ENCODE data around the gene RAD51C.
"Not testable (repeated sequence)": the region's sequence is repeated elsewhere in the genome, so short reads cannot be mapped to it uniquely, and the experiment has no call there.

Gene RAD51C

DNA sequence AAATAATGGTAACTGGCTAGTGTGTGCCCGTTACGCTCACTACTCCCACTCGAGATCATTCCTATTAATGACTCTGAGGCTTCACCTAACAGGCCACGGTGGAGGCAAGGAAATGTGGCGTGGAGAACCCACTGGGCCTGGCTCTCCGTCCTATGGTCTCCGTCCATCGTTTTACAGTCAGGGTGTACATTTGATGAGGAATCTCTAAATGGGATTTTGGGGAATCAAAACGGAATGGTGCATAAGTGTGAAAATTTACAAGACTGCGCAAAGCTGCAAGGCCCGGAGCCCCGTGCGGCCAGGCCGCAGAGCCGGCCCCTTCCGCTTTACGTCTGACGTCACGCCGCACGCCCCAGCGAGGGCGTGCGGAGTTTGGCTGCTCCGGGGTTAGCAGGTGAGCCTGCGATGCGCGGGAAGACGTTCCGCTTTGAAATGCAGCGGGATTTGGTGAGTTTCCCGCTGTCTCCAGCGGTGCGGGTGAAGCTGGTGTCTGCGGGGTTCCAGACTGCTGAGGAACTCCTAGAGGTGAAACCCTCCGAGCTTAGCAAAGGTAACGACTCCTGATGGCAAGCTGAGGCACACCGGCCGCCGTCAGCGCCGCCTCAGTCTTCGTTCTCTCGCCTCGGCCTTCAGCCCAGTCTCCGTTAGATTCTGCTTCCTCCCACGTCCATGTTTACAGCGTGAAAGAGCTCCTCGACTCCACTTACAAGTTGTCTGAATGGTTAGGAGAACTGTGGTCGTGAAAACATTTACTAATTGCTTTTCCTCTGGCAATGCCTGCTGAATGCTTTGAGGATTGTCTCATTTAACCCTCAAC, at the start of gene RAD51C:
RAD51C (plus strand) TSS at position 364 of the 817 bp plus-strand sequence; CDS start at position 406, 42 bp downstream.
- DNase-seq, result peak; percentile 90

DNA sequence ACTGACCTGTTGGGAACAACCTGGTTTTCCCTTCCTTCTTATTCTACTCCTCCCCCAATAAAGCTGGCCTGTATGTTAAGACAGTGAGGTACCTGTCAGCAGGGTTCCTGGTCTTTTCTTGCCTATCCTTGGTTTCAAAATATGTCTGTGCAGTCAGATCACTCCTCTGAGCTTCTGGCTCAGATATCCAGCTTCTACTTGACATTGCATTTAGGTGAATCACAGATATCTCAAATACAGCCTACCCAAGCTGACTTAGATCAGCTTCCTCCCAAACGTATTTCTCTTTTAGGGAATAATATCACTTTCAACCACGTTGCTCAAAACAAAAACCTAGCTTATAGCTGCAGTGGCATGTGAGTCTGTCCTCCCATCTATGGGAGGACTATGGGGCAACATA, 49.3 kb upstream of the RAD51C start:
- no peak for DNase-seq

DNA sequence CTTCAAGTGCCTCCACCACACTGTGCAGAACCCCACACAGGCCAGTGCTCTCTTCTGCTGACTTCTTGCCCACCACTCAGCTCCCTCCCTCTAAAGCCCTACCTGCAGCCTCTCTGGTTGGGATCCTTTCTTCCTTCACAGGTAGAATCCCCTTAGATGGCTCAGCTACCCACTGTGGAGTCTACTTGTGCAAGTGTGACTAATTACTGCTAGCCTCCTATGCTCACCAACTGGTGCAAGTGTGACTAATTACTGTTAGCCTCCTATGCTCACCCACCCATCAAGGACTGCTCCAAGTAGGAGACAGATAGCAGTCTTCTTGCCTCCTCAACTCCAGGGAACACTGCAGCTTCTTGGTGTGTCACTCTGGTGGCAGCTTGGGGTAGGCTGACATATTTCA, 44.2 kb upstream of the RAD51C start:
- no peak for DNase-seq

DNA sequence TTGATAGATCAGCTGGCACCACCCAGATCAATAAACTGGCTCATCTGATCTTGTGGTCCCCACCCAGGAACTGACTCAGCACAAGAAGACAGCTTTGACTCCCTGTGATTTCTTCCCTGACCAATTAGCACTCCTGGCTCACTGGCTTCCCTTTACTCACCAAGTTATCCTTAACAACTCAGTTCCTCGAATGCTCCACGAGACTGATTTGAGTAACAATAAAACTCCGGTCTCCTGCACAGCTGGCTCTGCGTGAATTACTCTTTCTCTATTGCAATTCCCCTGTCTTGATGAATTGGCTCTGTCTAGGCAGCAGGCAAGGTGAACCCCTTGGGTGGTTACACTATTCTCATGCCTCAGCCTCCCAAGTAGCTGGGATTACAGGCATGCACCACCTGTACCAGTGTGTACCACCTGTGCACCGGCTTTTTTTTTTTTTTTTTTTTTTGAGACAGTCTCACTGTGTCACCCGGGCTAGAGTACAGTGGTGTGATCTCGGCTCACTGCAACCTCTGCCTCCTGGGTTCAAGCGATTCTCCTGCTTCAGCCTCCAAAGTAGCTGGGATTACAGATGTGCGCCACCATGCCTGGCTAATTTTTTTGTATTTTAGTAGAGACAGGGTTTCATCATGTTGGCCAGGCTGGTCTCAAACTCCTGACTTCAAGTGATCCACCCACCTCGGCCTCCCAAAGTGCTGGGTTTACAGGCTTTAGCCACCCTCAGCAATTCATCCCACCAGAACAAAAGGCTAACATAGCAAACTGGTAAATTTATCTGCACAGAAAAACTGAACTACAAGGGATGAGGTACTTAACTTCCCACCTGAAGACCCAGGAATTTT, 34.2 kb upstream of the RAD51C start:
- not testable (repeated sequence) for DNase-seq

DNA sequence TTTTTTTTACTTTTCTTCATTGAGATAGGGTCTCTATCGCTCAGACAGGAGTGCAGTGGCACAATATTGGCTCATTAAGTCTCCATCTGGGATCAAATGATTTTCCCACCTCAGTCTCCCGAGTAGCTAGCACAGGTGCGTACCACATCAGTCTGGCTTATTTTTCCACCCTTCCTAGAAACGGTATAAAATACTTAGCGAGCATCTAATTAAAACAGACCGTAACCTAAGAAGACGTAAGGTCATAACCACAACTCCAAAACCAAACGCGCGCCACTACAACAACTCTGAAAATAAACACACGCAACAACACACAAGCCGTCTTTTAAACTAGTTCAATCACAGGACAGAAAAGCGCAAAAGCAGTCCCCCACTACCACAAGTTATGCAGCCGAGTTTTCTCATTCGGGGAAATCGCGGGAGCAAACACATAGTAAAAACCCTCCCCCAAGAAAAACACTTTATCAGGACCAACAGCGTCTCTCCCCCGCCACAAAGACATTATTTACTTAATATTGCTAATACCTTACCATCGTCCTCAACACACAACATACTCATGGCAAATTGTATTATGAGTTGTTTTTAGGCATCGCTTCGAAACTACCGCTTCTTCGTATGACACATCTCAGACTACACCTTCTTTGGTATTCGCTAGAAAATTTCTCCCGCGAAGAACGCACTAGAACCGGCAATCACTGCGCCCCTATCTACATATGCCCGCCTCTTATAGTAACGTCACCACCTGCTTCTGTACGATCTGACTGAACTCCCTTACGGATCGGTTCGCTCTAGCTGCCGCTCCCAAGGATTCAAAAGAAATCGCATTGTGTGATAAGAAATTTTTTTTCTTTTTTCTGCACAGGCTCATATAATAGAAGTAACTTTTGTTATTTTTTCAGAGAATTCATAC, 33.3 kb upstream of the RAD51C start:
- DNase-seq, result peak; percentile 97

DNA sequence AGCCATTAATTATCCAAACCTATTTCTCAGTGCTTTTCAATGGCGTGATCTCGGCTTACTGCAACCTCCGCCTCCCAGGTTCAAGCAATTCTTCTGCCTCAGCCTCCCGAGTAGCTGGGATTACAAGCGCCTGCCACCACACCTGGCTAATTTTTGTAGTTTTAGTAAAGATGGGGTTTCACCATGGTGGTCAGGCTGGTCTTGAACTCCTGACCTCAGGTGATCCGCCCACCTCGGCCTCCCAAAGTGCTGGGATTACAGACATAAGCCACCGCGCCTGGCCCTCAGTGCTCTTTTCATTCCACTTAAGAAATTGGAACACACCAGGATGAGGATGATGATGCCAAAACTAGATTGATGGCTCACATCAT, 32.7 kb upstream of the RAD51C start:
- not testable (repeated sequence) for DNase-seq

DNA sequence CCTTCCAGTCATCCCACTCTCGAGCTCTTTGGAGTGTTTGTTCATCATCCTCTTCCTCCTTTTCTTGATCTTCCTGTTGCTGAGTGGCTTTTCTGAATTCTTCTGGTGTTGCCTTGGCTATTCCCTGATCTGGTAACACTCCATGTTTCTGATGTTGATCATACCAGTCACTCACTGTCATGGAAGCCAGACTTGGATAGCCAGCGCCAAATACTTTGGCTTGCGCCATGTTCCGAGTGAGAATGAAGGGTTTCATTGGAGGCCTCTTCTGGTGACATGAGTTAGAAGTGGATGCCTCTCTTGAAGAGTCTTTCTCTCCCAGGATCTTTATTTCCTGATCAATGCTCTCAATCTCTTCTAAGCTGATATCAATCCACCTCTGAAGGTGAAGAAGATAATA, 31.8 kb upstream of the RAD51C start:
- DNase-seq, result no peak

DNA sequence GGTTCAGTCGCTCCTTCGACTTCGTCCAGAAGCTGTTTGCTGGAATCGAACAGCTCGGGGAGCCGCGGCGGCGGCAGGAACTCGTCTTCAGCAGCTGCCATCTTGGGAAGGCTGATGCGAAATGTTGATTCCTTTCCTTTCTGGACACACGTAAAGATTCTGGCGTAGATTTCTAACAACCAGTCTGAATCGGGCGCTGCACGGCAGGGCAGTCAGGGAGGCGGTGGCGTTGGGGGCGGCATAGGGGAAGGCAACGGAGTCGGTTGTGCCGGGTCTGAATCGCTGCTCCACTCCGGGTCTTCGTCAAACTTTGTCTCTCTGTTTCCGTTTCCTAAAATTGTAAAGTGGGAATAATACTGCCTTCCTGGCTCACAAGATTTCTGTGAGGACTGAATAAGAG, 30.9 kb upstream of the RAD51C start:
- no peak for DNase-seq

DNA sequence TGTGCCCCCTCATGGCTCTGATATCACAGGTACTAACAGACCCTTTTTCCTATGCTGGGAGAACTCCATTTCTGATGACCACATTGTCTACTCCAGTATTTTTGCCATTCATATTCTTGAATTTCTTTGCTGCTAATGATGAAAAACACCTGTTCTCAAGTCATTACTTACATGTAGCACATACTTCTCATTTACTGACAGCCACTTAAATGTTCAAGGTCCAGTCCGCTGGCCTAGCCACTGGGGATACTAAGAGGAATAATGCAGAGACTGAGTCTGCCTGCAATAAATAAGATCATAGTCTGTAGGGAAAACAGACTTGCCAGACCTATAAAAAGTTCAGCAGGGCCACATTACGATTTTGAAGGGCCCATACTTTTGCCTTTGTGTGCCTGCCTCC, 28.1 kb upstream of the RAD51C start:
- no peak for DNase-seq

DNA sequence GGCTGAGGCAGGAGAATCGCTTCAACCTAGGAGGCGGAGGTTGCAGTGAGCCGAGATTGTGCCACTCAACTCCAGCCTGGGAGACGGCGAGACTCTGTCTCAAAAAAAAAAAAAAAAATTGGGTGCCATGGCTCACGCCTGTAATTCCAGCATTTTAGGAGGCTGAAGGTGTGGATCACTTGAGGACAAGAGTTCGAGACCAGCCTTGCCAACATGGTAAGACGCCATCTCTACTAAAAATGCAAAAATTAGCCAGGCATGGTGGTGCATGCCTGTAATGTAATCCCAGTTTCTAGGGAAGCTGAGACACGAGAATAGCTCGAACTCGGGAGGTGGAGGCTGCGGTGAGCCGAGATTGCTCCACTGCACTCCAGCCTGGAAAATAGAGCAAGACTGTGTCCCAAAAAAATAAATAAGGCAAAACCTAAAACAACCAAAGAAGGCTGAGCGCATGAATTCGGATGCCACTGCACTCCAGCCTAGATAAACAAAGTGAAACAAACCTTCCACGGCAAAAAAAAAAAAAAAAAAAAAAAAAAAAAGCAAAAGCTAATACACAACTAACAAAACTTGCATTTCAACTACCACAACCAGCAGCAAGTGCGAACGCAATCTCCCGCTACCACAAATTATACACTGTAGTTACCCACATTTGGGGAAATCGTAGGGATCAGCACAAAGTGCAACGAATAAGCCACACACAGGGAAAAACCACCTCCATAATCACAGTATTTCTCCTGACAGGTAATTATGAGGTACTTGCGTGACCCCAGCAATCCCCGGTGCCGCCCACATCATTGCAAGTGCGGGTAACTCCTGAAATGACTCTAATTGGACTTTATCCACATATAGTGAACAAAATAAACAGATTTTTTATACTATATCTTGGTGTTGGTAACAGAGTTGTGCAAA, 26.2 kb upstream of the RAD51C start:
- DNase-seq, result peak; percentile 16

DNA sequence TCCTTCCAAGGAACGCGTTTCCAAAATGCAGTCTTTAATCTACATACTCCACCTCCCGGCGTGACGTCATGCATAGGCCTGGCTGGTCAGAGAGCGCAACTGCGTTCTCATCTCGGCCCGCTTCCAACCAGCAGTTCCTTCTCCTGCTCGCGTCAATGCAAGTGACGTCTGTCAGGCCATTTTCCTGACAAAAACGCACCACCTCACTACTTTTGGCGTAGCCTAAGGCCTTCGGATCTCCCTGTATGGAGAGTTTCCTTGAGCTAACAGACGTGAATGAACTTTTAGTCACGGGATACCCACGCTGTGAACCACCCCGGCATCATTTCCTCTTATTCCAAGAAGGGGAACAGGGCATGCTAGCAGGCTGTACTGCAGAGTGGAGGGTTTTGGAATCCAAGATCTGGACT, 25.5 kb upstream of the RAD51C start:
- peak; percentile 83 for DNase-seq

DNA sequence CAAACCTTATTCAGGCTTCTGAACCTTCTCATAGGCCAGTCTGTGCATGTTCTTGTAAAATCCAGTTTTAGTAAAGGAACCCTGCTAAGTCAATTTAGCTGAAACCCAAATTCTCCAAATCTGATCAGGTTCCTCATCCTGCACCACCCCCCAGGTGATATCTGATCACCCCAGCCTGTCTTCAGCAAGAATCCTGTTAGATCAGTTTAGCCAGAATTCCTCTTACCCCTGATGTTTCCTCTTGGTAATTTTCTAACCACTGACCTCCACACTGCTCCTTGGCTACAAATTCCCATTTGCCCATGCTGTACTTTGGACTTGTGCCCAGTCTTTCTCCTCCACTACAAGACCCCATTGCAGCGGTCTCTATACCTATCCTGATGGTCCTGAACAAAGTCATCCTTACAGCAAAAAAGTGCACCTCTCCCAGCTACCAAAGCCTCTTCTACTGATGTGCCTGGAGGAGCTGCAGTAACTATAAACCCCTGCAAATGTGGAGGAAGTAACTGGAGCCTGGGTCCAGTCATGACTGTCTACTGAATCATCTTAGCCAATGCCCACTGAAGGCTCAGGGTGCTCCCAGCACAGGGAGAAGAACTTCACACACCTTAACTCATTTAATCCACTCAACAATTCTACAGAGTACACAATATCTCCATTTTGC, 24.3 kb upstream of the RAD51C start:
- no peak for DNase-seq

DNA sequence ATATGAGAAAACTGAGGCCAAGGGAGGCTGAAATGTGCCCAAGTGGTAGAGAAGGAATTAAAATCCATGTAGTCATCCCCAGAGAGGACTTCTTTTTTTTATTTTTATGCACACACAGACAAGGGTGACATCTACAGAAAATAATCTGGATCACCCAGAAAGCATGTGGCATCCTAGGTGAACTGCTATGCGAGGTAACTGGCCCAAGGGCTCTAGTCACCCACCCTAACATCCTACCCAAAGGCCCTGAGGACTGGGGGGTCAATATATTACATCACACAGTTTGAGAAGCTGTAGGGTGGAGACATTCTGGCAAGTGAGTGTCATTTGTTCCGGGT, 23.8 kb upstream of the RAD51C start:
- no peak for DNase-seq

DNA sequence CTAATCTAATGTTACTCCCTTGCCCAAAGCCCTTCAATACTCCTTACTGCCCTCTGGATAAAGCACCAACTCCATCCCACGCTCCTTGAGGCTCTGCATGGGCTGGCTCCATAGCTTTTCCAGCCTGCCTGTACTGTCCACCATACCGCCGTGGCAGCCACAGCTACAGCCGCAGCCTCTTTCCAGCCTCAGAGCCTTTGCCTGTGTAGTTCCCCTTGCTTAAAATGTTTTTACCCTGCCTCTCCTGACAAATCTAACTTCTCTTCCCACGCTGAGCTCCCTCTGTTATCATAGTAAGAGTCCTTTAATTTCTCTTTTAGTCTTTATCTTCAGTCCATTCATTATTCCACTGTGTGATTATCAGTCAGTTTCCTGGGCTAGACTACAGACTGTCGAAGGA, 22.5 kb upstream of the RAD51C start:
- DNase-seq, result no peak

DNA sequence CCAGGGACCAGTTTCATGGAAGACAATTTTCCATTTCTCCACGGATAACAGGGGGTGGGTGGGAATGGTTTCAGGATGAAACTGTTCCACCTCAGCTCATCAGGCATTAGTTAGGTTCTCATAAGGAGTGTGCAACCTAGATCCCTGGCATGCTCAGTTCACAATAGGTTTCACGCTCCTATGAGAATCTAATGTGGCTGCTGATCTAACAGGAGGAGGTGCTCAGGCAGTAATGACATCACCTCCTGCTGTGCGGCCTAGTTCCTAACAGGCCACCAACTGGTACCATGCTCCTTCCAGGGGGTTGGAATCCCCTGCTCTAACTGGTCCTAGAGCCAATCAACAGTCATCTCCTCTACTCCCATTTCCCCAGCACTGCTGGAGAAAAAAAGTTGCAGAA, 20.4 kb upstream of the RAD51C start:
- DNase-seq, result no peak

DNA sequence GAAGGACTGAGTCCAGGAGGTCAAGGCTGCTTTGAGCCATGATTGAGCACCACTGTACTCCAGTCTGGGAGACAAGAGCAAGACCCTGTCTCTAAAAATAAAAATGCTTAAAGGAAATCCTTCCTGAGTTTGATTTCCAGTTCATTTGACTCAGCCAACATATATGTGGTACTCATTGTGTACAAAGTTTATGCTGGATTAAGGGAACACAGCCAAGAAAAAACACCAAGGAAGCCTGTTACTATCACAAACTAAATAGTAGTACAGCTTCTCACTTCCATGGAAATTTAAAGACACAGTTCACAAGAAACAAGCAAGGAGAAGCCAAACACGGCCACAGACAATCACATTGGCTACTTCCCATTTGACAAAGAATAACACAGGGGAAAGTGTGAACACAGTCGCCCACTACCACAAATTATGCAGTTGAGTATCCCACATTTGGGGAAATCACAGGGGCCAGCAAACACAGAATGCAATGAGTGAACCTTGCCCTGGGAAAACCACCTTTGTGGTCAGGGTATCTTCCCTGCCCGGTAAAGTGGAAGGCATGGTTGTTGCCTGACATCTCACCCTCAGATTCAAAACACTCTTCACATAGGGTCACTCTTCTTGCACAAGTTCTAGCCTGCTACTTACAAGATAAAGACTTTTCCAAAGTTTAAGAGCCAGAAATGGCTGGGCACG, 15.1 kb upstream of the RAD51C start:
- no peak for DNase-seq

DNA sequence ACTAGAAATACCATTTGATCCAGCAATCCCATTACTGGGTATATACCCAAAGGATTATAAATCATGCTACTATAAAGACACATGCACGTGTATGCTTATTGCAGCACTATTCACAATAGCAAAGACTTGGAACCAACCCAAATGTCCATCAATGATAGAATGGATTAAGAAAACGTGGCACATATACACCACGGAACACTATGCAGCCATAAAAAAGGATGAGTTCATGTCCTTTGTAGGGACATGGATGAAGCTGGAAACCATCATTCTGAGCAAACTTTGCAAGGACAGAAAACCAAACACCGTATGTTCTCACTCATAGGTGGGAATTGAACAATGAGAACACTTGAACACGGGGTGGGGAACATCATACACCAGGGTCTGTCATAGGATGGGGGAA, 14.1 kb upstream of the RAD51C start:
- not testable (repeated sequence) for DNase-seq

DNA sequence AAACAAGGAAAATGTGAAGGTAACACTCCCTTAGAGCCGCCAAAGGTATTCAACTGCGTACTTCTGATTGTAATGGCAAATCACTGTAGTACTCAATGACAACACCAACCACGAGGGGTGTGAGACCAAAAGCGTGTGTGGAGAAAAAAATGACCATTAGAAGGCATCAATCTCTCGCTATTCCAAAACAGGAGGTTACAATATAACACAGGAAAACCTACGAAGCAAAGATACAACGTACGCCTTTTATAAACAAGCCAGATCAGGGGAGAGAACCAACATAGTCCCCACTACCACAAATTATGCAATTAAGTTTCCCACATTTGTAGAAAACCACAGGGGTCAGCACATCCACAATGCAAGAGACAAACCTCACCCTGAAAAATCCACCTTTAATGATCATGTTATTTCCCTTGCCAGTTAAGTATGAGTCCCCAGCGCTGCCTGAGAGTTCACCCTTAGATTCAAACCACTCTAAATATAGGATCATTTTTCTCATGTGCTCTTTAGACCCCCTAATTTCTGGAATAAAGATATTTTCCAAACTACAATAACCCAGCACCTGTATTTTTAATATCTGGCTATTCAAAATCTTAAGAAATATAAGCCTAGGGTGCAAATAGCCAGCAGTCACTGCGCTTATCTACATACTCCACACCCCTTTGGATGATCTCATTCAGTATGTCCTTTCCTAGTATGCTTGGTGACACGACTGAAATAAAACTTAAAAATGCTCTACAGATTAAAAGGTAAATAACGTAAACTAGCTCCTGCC, 13.0 kb upstream of the RAD51C start:
- DNase-seq, result peak; percentile 61

DNA sequence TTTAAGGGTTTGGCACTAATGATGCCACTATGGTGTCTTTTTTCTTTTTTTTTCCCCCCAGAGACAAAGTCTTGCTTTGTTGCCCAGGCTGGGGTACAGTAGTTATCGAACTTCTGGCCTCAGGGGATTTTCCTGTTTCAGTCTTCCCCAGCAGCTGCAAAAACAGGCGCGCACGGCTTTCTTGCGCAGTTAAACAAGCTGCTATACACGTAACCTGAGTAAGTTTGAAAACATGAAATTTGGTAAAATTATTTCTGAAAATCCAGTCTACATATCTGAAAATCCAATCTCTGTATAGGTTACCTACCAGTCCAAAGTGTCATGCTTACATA, 12.4 kb upstream of the RAD51C start:
- no peak for DNase-seq

DNA sequence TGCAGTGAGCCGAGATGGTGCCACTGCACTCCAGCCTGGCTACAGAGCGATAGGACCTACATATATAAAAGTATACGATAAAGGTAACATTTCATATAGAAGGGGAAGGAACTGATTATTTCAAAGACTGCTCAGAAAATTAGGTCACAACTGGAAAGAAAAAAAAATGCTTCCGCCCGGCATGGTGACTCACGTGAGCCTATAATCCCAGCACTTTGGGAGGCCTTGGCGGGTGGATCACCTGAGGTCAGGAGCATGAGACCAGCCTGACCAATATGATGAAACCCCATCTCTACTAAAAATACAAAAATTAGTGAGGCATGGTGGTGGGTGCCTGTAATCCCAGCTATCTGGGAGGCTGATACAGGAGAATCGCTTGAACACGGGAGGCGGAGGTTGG, 8.4 kb upstream of the RAD51C start:
- DNase-seq, result no peak

All from hematopoietic multipotent progenitor cell treated with erythropoietin and hydrocortisone succinate and interleukin-3 and kit ligand, for 8 days (in vitro differentiated cells).